HFFc6 (cell line): ENCODE measurements around the gene CPS1. TPM values are rescaled to one million over a fixed set of nuclear protein-coding genes. Genes with fewer than 3 reads are reported as not detected.

ENCODE experiments used
- DNase-seq: peaks from one replicate; pipeline ENCODE4 v3.0.0-alpha.2; 2018
- H3K27ac Mint-ChIP-seq: 2 replicates; pipeline ENCODE4 v1.8.0; 2020; ENCODE audit warnings: mild to moderate bottlenecking, mixed read lengths
- H3K27me3 Mint-ChIP-seq: 2 replicates; pipeline ENCODE4 v1.8.0; 2021; ENCODE audit warnings: mild to moderate bottlenecking, moderate library complexity, mixed read lengths; ENCODE audit not compliant: insufficient read depth
- H3K36me3 Mint-ChIP-seq: 2 replicates; pipeline ENCODE4 v1.8.0; 2021; ENCODE audit warnings: low read depth, mixed read lengths
- H3K4me1 Mint-ChIP-seq: 2 replicates; pipeline ENCODE4 v1.8.0; 2020; ENCODE audit warnings: low read depth, mixed read lengths
- H3K4me3 Mint-ChIP-seq: 2 replicates; pipeline ENCODE4 v1.8.0; 2020; ENCODE audit warnings: mild to moderate bottlenecking, moderate library complexity, mixed read lengths
- H3K9me3 Mint-ChIP-seq: 2 replicates; pipeline ENCODE4 v1.8.0; 2020; ENCODE audit warnings: mild to moderate bottlenecking, mixed read lengths
- total RNA-seq, 6 experiments: library from RNA; stranded (reverse); fragmentation: NEBNext Ultra II Directional; extraction: Animal tissue kit (Norgen Biotek cat#: 25700); gene quantifications; 2 replicates in 1 of 6; 3 replicates in 5 of 6; pipeline ENCODE4 v1.2.3, GENCODE V29; 2021
- TF ChIP-seq, protein P1 (sequence below): fragments of 200-600 bp; sonication (generic); IDR thresholded peaks from 2 replicates; pipeline ENCODE4 v1.5.0; 2021; ENCODE audit warnings: antibody characterized with exemption, mild to moderate bottlenecking

Gene CPS1
- total RNA-seq, 6 experiments from 2014 or later: 1.6 to 5.2 (median 3.1) TPM

GRCh38 chr2:210687786-210688470, 131.5 kb downstream of the CPS1 start:
- no peaks in the 10 kb centered on the region for H3K4me1 Mint-ChIP-seq
- no peaks in the 10 kb centered on the region for H3K36me3 Mint-ChIP-seq
- TF ChIP-seq, protein P1, sequence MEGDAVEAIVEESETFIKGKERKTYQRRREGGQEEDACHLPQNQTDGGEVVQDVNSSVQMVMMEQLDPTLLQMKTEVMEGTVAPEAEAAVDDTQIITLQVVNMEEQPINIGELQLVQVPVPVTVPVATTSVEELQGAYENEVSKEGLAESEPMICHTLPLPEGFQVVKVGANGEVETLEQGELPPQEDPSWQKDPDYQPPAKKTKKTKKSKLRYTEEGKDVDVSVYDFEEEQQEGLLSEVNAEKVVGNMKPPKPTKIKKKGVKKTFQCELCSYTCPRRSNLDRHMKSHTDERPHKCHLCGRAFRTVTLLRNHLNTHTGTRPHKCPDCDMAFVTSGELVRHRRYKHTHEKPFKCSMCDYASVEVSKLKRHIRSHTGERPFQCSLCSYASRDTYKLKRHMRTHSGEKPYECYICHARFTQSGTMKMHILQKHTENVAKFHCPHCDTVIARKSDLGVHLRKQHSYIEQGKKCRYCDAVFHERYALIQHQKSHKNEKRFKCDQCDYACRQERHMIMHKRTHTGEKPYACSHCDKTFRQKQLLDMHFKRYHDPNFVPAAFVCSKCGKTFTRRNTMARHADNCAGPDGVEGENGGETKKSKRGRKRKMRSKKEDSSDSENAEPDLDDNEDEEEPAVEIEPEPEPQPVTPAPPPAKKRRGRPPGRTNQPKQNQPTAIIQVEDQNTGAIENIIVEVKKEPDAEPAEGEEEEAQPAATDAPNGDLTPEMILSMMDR: no peak
- H3K4me3 Mint-ChIP-seq: no peak overlapping the region
- H3K9me3 Mint-ChIP-seq: peaks cover 25% of the 10 kb centered on the region
- no peak for DNase-seq
- H3K27me3 Mint-ChIP-seq: no peaks in the 10 kb centered on the region
- H3K27ac Mint-ChIP-seq: no peak overlapping the region

DNA sequence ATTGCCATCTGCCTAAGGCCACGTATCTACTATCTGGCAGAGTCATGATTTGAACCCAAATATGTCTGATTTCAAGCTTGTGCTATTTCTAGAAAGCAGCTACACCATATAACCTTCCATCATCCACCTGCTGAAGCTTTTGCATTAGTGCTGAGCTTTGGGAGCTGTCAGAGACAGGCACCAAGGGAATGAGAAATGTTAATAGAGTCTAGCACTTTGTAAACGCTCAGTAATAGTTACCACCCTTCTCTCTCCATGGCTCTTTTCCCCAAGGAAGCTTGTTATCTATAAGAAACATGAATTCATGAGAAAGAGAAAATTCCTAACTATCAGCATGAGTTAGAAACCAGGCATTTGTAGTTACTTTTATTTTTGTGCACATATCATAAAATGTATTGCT, 151.5 kb downstream of the CPS1 start:
- Mint-ChIP-seq H3K4me1 (no peaks in the 10 kb centered on the region), H3K9me3 (peaks cover 25% of the 10 kb centered on the region), H3K27me3 (no peaks in the 10 kb centered on the region; the same call in 1 of the 2 replicates), H3K36me3 (no peaks in the 10 kb centered on the region), H3K4me3 (no peak overlapping the region), H3K27ac (no peak overlapping the region)
- no peak for DNase-seq
- TF ChIP-seq, protein P1: no peak

DNA sequence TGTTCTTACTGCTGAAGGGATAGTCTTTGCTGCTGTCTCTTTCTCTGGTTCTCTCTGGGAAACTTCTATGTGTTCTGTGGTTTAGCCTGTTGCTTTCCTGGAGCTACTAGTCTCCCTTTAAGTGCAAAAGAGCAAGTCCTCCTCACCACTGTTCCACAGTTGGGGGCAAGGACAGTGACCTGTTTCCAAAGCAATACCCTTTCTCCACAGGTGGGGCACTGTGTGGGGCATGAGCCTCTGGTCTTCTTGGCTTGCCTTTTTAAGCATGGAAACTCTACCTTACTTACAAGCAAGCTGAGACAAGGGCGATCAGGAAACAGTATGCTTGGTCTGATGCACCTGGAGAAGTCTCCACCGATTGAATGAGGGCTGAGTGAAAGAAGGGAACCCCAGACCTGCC, 156.7 kb downstream of the CPS1 start:
- DNase-seq: no peak
- H3K4me3 Mint-ChIP-seq: no peak overlapping the region
- no peaks in the 10 kb centered on the region for H3K4me1 Mint-ChIP-seq
- H3K36me3 Mint-ChIP-seq: no peaks in the 10 kb centered on the region
- TF ChIP-seq, protein P1: no peak
- H3K27me3 Mint-ChIP-seq: no peaks in the 10 kb centered on the region
- H3K27ac Mint-ChIP-seq: no peak overlapping the region
- H3K9me3 Mint-ChIP-seq: peaks cover 10% of the 10 kb centered on the region

- Mint-ChIP-seq H3K27ac (no peak overlapping the region), H3K4me3 (no peak overlapping the region), H3K36me3 (no peaks in the 10 kb centered on the region), H3K9me3 (peaks cover 15% of the 10 kb centered on the region), H3K4me1 (no peaks in the 10 kb centered on the region), H3K27me3 (no peaks in the 10 kb centered on the region)
- DNase-seq: no peak
- TF ChIP-seq, protein P1: no peak
These were observed 159.2 kb downstream of the CPS1 start for GRCh38 chr2:210715560-210716082.

- Mint-ChIP-seq H3K27me3 (no peaks in the 10 kb centered on the region), H3K4me3 (no peak overlapping the region)
- TF ChIP-seq, protein P1: no peak
These were observed 162.1 kb downstream of the CPS1 start for GRCh38 chr2:210718503-210718902.

More at GRCh38 chr2:210718503-210718902, 162.1 kb downstream of the CPS1 start:
- Mint-ChIP-seq H3K9me3 (peaks cover 17% of the 10 kb centered on the region), H3K4me1 (no peaks in the 10 kb centered on the region), H3K27ac (no peak overlapping the region), H3K36me3 (no peaks in the 10 kb centered on the region)
- no peak for DNase-seq
